A549 (cell line): ENCODE results near the gene UHMK1. TPM values are rescaled to one million over a fixed set of nuclear protein-coding genes. Genes with fewer than 3 reads are reported as not detected.

Experiments
- ATAC-seq, 2 experiments: fragments of 200-7000 bp in 1 of 2; fragments of >200 bp in 1 of 2; cut with Nextera tagmentation in 1 of 2; cut with Tn5 transposase in 1 of 2; 3 replicates each; pipeline versions ENCODE4 v1.8.0 to v1.9.1; 2018 to 2020; ENCODE audit warnings: mild to moderate bottlenecking in 1 of 2, moderate library complexity in 1 of 2
- CTCF ChIA-PET: fragments of 300-600 bp; sonication (Branson Sonifier 250); formaldehyde crosslinking; extraction: SDS; loops from one replicate; lab custom pipeline; 2021; ENCODE audit warnings: antibody characterized with exemption, inconsistent platforms; lab: Yijun Ruan, JAX
- POLR2A ChIA-PET: fragments of 350-600 bp; formaldehyde crosslinking; extraction: SDS; loops from one replicate; lab custom pipeline; 2021; ENCODE audit warnings: antibody characterized with exemption, inconsistent platforms; lab: Yijun Ruan, JAX
- DNase-seq, 2 experiments: peaks; one replicate each; pipeline versions ENCODE4 v3.0.0 to v3.0.0-alpha.2; 2011 to 2016; ENCODE audit warnings: low read depth in 1 of 2, low spot score in 1 of 2
- FAIRE-seq: peaks from 2 replicates; lab custom pipeline; 2011; peaks lifted over from hg19 to GRCh38; lab: Jason Lieb, UNC
- H3K27ac ChIP-seq, 2 experiments: fragments of >200 bp; sonication (Bioruptor Twin); formaldehyde crosslinking; 3 replicates each; pipeline ENCODE4 v1.5.1; 2016 to 2017
- H3K4me1 ChIP-seq: fragments of >200 bp; sonication (Bioruptor Twin); formaldehyde crosslinking; 3 replicates; pipeline ENCODE4 v1.6.1; 2016
- H3K4me2 ChIP-seq: fragments of >200 bp; sonication (Bioruptor Twin); formaldehyde crosslinking; 3 replicates; pipeline ENCODE4 v1.6.1; 2016
- H3K4me3 ChIP-seq: fragments of >200 bp; sonication (Bioruptor Twin); formaldehyde crosslinking; 3 replicates; pipeline ENCODE4 v1.5.1; 2016
- H3K9me3 ChIP-seq: fragments of >200 bp; sonication (Bioruptor Twin); formaldehyde crosslinking; 3 replicates; pipeline ENCODE4 v1.6.1; 2016
- ATOH8 ChIP-seq: fragments of 250-450 bp; sonication (Bioruptor Pico); IDR thresholded peaks from 2 replicates; pipeline ENCODE4 v1.5.0; 2020; ENCODE audit warnings: low read depth, mild to moderate bottlenecking, moderate library complexity
- BCL3 ChIP-seq: fragments of >200 bp; sonication (Bioruptor Twin); formaldehyde crosslinking; IDR thresholded peaks from 3 replicates; pipeline ENCODE4 v1.6.1; 2016
- CBX2 ChIP-seq: fragments of 200-600 bp; sonication (generic); IDR thresholded peaks from 2 replicates; pipeline ENCODE4 v1.6.1; 2016; ENCODE audit warnings: low read depth, mild to moderate bottlenecking, borderline replicate concordance
- CEBPB ChIP-seq, 2 experiments: fragments of >200 bp in 1 of 2; sonication (Bioruptor Twin) in 1 of 2; formaldehyde crosslinking in 1 of 2; IDR thresholded peaks; 2 replicates each; pipeline ENCODE4 v1.6.1; 2012 to 2016
- CHD4 ChIP-seq: fragments of 200-600 bp; sonication (generic); IDR thresholded peaks from 2 replicates; pipeline ENCODE4 v1.6.1; 2016; ENCODE audit warnings: antibody characterized with exemption, mild to moderate bottlenecking, borderline replicate concordance
- EHMT2 ChIP-seq: fragments of 200-600 bp; sonication (generic); IDR thresholded peaks from 2 replicates; pipeline ENCODE4 v1.6.1; 2016; ENCODE audit warnings: antibody characterized with exemption, low read depth, mild to moderate bottlenecking, moderate library complexity
- ESRRA ChIP-seq: fragments of 150-350 bp; IDR thresholded peaks from 2 replicates; pipeline ENCODE4 v1.6.1; 2014; ENCODE audit warnings: mild to moderate bottlenecking, low read length, borderline replicate concordance
- FOSB ChIP-seq: fragments of 250-450 bp; sonication (Bioruptor Pico); IDR thresholded peaks from 2 replicates; pipeline ENCODE4 v1.5.0; 2020; ENCODE audit warnings: mild to moderate bottlenecking, moderate library complexity
- FOSL2 ChIP-seq, 2 experiments: fragments of 450-650 bp in 1 of 2; fragments of >200 bp in 1 of 2; sonication (Bioruptor Twin) in 1 of 2; formaldehyde crosslinking; IDR thresholded peaks; 2 replicates each; pipeline versions ENCODE4 v1.5.0 to v1.6.1; 2016 to 2020; ENCODE audit warnings: mild to moderate bottlenecking in 1 of 2, moderate library complexity in 1 of 2
- HES2 ChIP-seq: fragments of >200 bp; sonication (Bioruptor Twin); formaldehyde crosslinking; IDR thresholded peaks from 2 replicates; pipeline ENCODE4 v1.6.1; 2016
- HOXA7 ChIP-seq: fragments of 250-450 bp; sonication (Bioruptor Pico); IDR thresholded peaks from 2 replicates; pipeline ENCODE4 v1.5.0; 2020; ENCODE audit warnings: mild to moderate bottlenecking, moderate library complexity
- KDM1A ChIP-seq: fragments of 200-600 bp; sonication (generic); IDR thresholded peaks from 2 replicates; pipeline ENCODE4 v1.6.1; 2016; ENCODE audit warnings: low read depth, mild to moderate bottlenecking
- NFE2L2 ChIP-seq: fragments of 150-350 bp; conservative IDR thresholded peaks from 2 replicates; pipeline ENCODE4 v1.6.1; 2014; ENCODE audit warnings: low read length
- NPAS2 ChIP-seq: fragments of 250-450 bp; sonication (Bioruptor Pico); IDR thresholded peaks from 2 replicates; pipeline ENCODE4 v1.8.0; 2022; ENCODE audit warnings: mild to moderate bottlenecking, moderate library complexity, borderline replicate concordance
- RARB ChIP-seq: fragments of 250-450 bp; sonication (Bioruptor Pico); IDR thresholded peaks from 2 replicates; pipeline ENCODE4 v1.8.0; 2021; ENCODE audit warnings: mild to moderate bottlenecking, moderate library complexity
- RFX5 ChIP-seq: fragments of 450-650 bp; IDR thresholded peaks from 2 replicates; pipeline ENCODE4 v1.7.1; 2014; ENCODE audit warnings: antibody characterized with exemption, mild to moderate bottlenecking, moderate library complexity
- TFCP2L1 ChIP-seq: fragments of 250-450 bp; sonication (Bioruptor Pico); IDR thresholded peaks from 2 replicates; pipeline ENCODE4 v1.5.0; 2021; ENCODE audit warnings: mild to moderate bottlenecking
- USF2 ChIP-seq: fragments of 450-650 bp; IDR thresholded peaks from 2 replicates; pipeline ENCODE4 v1.6.1; 2014; ENCODE audit warnings: antibody characterized with exemption
- ZNF302 ChIP-seq: fragments of 250-450 bp; sonication (Bioruptor Pico); IDR thresholded peaks from 2 replicates; pipeline ENCODE4 v1.9.0; 2021; ENCODE audit warnings: inconsistent platforms, mild to moderate bottlenecking, moderate library complexity
- ZSCAN20 ChIP-seq: fragments of 250-450 bp; sonication (Bioruptor Pico); IDR thresholded peaks from 2 replicates; pipeline ENCODE4 v1.8.0; 2022; ENCODE audit warnings: mild to moderate bottlenecking, moderate library complexity
- WGBS: methylation state at CpG from one replicate; pipeline ENCODE4 v1.1.6; 2017; ENCODE audit errors: missing lambda C conversion rate; 5-methylcytosine and 5-hydroxymethylcytosine counted together
- polyA plus RNA-seq, 4 experiments: library from polyadenylated mRNA; depleted of rRNA in 3 of 4; stranded (reverse); fragments of >200 nt; fragmentation: RNase III in 1 of 4; extraction: RNeasy Plus Mini Kit Qiagen cat#74134 plus additional on column Dnase treatment in 1 of 4; gene quantifications; 2 replicates in 3 of 4; 3 replicates in 1 of 4; pipeline ENCODE4 v1.2.3, GENCODE V29; 2011 to 2017

UHMK1 gene
- polyA plus RNA-seq, 2 of the 4 experiments (the other 2 are of a cell fraction) = 21.0 to 42.2 TPM

- no peak overlapping the region for H3K4me3 ChIP-seq
- CTCF ChIA-PET = no interaction called here
- ATAC-seq = 0 out of 6 replicates have a peak, but pooled peaks of 1 of the 2 experiments have one; percentile 18
- TF ChIP-seq ZNF302 (no peak), NPAS2 (CRISPR knock-in tag) (no peak), FOSL2 (IDR thresholded peaks at IDR 0.05) (no peak), FOSL2 (CRISPR knock-in tag; IDR thresholded peaks at IDR 0.05) (no peak), BCL3 (no peak), EHMT2 (no peak), TFCP2L1 (no peak), ESRRA (no peak), RARB (CRISPR knock-in tag) (no peak), CEBPB (IDR thresholded peaks at IDR 0.05) (no peak), ATOH8 (CRISPR knock-in tag) (no peak), USF2 (no peak), HES2 (no peak), CHD4 (no peak), FOSB (CRISPR knock-in tag) (no peak), NFE2L2 (no peak), CBX2 (no peak)
- H3K9me3 ChIP-seq = no peaks in the 10 kb centered on the region
- no peak overlapping the region for H3K4me2 ChIP-seq
- FAIRE-seq = no peak
- H3K27ac ChIP-seq = no peak overlapping the region
- WGBS = 76% methylated on average over 2 of the region's 2 CpGs
- peak in 1 of 2 experiments; percentile 4 for DNase-seq
- peaks cover 10% of the 10 kb centered on the region for H3K4me1 ChIP-seq
- POLR2A ChIA-PET = no interaction called here
Measured at GRCh38 chr1:162536511-162536910, 38.9 kb downstream of the UHMK1 start.

GRCh38 chr1:162537216-162537615, 39.6 kb downstream of the UHMK1 start:
- H3K9me3 ChIP-seq = no peaks in the 10 kb centered on the region
- H3K4me2 ChIP-seq = no peak overlapping the region
- POLR2A ChIA-PET = no interaction called here
- no peak overlapping the region for H3K4me3 ChIP-seq
- no peak for DNase-seq
- CTCF ChIA-PET = interaction anchor here (1.8 kb wide), 1 partner anchor 481 kb away, joined by 3 read pairs; no protein-coding TSS in a partner anchor
- 92% methylated on average over 2 of the region's 2 CpGs for WGBS
- TF ChIP-seq KDM1A (no peak), HOXA7 (no peak), ZSCAN20 (CRISPR knock-in tag) (no peak), USF2 (no peak), RFX5 (no peak)
- no peak for ATAC-seq
- FAIRE-seq = no peak
- H3K27ac ChIP-seq = no peak overlapping the region
- peaks cover 10% of the 10 kb centered on the region for H3K4me1 ChIP-seq
